Activated T-helper 9 cell treated with anti-CD3 and anti-CD28 coated beads, Interleukin-2, amount 50 U/mL, for 16 hours (primary cell): ENCODE results near the gene ARID1B.

ENCODE experiments used
- DNase-seq: peaks from one replicate; pipeline ENCODE4 v3.0.0-alpha.2; 2020; ENCODE audit warnings: low read depth

Gene ARID1B

DNA sequence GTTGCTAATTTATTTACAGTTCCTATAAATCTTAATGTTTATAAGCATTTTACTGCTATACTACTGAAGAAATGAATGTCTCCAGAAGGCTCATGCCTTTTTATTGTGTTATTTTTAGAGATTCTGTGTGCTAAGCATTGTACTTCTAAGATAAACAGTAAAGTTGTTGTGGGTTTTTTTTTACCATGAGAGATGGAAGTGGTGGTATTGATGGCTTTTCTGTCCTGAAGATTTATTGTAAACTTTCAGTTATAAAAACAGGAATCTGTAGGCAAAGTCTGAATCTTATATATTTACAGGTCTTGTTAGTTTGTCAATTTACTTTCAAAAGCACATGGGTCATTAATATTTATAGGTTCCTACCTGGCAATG lies 299.3 kb downstream of the ARID1B start:
- no peak for DNase-seq

DNA sequence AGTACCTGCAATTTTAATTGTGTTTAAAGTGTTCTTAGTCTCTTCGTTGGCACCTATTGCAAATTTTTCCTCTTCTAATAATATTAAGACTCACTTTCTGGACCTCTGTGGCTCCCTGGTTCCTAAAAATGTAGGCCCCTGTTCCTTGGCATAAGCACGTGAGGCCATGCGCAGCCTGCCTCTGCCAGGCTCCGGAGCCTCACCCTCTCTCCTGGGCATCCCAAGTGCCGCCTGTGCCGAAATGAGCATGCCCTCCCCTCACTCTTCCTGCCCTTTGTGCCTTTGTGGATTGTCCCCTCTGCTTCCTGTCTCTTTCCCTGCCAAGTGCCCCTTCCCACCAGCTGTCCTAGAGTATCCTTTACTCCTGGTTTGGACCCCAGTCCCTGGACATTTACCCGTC lies 300.1 kb downstream of the ARID1B start:
- DNase-seq: no peak

DNA sequence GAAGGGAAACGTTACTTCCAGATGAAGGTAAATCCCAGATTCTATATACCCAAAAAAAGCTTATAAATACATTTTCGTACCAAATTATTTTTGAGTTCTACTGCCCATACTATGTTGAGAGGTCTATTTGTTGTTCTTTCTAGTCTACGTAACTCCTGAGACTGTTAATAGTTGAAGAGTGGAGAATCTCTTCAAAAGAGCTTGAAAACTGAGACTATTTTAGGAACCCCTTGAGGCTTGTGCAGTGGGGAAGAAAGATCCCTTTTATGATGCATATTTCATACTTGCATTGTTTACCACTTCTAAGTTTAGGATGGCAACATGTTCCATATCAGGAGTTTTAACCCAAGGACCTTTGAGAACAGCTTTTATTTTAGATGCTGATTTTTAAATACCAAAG lies 301.1 kb downstream of the ARID1B start:
- no peak for DNase-seq

DNA sequence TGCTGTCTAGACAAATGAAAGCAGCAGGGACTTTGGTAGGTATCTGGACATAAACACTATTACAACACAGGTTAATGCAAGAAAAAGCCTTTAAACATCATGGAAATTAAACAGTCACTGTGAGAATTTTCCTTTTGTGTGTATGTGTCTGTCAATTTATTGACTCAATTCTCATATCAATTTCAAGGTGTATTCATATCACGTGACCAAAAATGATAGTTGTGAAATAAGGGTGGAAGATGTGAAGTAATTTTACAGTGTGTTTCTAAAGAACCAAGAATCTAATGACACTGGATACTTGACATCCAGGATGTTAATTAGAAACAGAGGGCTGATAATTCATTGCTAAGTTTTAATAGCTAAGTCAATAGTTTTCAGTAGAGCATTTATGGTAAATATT lies 302.1 kb downstream of the ARID1B start:
- DNase-seq: no peak

DNA sequence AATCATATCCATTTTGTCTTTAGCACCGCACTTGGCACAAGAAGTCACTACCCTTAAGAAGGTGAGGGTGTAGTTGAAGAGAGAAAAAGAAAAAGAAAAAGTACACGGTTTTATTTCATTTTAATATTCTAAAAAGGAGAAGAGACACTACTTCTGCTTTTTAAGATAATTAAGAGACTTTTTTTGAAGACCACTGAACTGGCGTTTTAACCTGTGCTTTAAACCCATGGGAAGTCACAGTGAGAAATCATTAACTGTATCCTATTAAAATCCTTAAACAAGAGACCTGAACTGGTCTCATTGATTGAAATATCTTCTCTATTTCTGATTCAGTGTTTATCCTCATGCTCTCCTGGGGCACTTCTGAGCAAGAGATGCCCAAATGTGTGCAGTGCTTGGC lies 302.6 kb downstream of the ARID1B start:
- no peak for DNase-seq

DNA sequence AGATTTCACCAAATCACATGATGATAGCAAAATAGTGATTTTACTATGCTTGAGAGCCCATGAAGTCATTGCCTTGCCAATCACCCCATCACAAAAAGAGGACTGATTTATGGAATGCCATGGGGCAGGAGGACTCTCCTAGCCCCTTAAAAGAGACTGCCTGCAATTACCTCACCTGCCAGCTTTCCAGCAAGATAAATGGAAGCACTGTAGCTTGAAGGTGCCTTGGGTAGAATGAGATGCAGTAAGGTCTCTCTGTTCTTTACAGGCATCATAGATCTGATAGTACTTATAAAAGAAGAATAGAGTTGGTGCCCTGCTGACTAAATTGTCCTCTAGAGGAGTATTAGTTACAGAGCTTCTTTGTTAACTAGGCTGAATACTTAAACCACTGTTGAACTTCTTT lies 303.8 kb downstream of the ARID1B start:
- no peak for DNase-seq

DNA sequence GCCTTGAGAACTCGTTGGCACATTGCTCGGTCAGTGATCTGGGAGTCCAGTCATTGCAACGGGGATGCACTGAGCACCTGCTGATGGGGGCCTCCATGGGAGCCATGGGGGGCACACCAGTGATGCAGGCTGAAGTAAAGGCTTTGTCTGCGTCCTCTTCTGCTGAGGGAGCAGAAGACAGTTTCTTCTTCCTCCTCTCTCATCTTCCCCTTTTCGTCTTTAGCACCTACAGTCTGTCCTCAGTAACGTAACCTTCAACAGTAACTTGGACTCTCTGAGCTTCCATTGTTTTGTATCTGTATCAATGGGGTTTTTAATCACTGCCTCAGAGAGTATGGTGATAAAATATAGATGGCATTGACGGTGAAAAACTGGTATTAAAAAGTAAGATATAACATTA lies 306.2 kb downstream of the ARID1B start:
- DNase-seq: no peak

DNA sequence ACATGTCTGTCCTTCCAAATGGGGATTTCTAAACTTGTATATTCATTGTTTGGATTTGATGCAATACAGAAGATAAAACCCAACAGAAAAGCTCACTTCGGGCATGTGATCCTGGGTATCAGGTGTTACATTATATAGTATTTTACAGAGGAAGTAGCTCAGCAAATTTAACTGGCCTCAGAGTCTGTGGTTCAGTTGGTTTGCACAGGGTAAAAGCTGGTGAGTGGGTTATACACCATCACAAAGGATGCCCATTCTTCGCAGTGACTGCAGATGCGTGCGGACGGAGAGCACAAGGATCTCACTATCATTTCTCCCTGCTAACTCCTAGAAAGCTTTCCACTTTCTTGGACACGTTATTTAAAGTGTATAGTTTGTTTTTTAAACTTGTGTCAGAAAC lies 309.5 kb downstream of the ARID1B start:
- DNase-seq: no peak

DNA sequence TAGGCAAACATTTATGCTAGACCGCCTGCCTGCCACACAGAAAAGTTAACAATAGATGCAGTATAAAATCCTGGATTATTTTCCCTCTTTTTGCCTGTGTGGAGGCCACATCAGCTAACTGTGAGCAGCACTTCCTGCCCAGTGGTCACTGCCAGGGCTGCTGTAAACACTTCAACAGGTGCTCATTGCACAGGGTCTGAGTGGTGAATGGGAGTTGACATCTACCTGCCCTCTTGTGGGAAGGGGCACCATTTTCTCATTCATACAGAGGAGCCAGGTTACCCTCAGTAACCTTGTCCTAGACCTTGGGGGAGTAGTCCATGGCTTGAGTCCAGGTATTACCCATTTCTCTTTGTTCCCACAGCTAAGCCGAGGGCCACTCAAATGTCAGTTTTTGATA lies 310.8 kb downstream of the ARID1B start:
- DNase-seq: no peak

DNA sequence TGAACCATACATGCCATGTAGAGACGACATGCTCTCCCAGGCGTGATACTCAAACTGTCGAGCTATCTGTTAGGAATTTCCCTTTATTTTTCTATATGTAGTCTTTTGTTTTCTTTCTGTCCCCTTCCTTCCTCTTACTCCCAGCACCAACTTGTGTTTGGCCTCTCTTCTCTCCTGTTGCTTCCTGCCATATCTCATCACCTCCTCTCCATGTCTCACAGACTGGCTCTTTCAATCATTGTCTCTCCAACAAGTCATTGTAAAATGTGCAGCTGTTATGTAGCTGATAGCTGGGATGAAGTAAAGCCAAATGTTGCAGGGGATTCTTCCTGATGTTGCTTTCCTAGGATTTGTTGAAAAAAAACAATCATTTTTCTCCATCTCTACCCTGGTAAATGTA lies 311.7 kb downstream of the ARID1B start:
- DNase-seq: no peak

DNA sequence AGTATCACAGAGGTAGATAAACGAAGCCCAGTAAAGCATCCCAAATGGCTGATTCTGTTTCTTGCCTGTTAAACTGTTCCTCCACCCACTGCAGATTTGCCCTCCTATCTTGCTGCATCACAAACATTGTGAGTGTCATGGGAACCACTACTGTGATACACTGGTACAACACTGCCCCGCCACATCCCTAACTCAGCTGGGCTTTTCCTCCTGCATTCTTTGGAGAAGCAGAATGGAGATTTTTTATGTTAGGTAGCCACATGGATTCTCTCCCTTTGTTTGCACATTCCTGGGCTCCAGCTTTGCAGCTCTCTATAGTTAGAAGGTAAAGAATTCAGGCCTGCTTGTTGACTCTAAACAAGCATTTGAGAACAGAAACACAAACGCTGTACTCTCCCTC lies 312.1 kb downstream of the ARID1B start:
- DNase-seq: no peak

DNA sequence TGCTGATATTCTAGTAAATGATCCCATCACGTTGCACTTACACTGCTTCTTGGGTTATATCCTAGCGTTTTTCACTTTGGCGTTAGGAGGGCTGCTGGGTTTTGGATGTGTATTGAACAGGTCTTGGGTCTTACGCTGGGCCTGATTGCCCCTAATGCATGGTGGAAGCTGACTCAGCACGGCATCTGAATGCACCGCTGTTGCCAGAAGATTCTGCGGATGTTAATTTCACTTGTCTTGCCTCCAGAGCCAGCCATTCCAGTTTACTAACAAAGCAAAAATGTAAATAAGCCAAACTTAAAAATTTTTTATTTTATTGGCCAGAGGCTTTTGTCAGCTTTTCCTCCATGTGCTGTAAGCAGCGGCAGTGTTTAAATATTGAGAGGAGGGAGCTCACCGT lies 312.7 kb downstream of the ARID1B start:
- DNase-seq: no peak

DNA sequence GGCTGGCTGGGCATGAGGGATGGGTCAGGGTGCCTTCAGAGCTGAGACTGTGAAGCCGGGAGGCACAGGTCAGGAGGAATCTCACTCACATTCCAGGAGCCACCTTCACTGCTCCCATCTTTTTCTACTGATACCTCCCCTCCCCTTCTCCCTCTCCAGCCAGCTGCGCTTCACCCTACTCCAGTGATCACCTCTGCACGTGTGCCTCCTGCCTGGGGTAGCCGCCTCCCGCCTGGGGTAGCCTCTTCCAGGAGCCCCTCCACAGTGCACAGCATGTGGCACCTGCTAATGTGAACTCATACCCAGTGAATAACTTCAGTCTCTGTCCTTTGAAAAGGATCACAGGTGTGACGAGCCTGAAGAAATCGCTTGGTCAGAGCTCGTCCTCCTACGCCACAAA lies 313.6 kb downstream of the ARID1B start:
- DNase-seq: no peak

DNA sequence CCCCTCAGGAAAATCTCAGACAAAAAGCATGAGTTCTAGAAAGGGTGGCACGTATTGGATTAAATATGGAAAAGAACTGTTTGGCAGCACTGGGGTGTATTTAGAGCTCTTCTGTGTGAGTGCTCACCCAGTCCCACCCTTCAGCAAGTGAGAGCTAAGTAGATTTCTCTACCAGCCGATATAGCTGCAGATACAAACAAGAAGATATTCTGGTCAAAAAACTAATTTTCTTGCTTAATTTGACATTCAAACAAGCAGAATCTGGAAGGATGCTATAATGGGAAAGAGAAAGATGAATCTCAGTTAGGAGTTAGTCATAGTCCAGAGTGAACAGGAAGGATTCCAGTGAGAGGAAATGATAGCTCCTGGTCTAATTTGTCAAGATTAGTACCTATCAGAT lies 314.1 kb downstream of the ARID1B start:
- no peak for DNase-seq

DNA sequence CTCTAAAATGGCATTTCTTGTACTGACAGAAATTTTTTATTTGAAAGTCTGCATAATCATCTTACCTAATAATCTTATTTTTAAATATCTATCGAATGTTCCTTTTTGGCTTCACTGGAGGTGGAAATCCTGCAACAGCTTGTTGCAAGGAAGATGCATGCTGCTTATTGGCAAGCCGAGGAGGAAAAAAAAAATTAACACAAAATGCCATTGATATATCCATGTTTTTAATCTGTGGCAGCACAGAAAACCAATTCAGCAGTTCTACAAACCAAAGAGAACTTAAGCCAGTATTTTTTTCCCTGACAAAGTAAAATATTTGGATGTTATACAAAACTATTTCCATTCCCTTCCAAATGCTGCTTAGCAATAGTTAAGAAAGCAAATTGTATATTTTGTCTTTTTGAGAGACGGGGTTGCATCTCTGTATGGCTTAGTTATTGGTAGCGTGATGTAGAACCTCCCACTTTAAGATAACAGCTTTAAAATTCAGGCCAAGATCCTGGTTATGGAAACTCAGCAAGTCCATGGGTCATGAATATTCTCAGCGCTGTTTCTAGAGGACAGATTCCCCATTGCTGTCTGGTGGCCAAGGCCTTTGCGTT lies 314.8 kb downstream of the ARID1B start:
- DNase-seq: no peak

DNA sequence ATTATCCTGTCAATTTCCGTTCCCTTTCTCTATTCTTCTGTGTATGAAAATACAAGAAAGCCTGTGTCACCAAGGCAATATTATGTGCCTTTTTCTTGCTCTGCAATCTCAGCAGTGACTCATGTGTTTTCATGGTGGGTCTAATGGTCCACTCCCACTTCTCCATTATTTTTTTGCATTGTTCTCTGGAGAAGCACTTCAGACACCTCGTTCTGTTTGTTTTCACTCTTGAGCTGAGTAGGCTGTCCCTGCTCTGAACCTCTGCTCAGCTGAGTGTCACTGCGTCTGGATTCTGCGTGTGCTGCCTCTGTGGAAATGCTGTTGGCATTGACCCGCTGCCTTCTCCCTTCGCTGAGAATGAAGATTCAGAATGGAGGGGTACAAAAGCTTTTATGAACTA lies 315.6 kb downstream of the ARID1B start:
- no peak for DNase-seq

DNA sequence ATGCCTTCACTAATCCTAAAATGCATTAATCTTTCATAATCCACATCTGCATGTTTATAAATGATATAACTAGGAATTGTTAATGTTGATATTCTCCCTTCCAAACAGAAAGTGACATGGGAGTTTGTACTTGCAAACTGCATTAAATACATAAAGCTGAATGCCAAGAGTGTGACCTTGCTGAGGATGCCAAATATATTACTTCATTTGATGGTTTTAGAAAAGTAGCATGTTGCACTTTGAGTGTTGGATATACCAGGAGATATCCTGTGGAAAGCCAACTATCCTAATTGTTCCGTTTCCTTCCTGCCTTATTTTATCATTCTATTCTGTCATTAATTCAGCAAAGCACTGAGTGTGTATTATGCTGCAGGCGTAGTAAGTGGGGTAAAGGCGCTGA lies 316.4 kb downstream of the ARID1B start:
- no peak for DNase-seq

DNA sequence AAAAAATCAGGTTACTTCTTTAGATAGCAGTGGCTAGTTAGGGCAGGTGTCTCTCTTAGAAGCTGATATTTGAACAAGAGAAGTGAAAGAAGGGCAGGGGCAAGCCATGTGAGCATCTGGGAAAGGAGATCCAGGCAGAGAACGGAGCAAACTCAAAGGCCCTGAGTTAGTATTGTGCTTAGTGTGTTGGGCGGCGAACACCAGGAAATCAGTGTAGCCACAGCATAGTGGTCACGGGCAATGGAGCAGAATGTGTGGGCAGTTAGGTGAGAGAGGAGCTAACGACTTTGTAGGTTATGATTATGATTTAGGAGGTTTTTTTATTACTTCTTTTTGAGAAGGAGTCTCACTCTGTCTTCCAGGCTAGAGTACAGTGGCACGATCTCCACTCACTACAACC lies 316.9 kb downstream of the ARID1B start:
- DNase-seq: no peak

DNA sequence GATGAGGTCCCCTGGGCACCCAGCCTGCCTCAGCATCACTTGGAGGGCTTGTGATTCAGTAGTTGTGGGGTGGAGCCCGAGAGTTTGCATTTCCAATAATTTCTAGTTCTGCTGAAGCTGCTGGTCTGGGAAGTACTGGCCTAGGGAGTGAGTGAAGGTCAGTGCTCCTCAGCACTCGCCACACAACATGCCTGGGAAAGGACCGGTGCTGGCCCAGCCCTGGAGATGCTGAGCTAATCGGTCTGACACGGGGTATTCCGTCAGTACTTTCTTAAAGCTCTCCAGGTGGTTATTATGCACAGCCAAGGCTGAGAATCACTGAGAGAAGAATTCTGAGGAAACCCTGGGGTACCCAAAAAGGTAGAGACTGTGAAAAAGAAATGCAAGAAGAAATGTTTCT lies 317.9 kb downstream of the ARID1B start:
- no peak for DNase-seq

DNA sequence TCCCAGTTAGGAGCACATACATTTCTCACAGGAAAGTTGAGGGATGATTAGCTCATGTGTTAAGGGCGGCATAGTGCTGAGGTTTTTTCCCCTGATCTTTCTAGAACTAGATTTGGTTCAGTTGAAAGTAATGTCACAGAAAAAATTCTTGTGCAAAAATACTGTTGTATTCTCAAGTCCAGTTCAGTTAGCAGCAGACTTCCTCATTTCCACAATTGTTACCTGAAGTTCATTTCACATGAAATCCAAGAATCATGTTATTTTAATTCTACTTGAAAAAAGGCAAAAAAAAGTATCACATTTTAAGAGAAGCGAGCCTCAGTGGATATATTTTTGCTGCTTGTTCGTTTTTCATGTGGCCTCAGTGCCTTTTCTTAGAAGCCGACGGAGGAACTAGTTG lies 318.4 kb downstream of the ARID1B start:
- DNase-seq: no peak

DNA sequence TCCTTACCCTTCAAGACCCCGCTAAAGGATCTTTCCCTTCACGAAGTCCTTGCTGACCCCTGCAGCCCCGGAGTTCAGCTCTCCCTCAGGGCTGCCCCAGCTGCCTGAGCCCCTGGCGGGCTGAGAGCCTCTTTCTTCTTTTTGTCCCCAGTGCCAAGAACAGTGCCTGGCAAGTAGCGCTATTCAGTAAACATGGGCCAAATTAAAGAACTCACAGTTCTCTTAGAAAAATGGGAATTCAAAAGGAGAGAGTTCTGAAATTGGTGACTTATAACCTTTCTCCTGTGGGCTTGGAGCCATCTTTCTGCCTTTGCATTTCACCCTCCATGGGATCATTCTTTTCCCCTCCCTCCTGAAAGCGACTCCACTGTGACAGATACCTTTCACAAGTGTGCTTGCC lies 318.9 kb downstream of the ARID1B start:
- no peak for DNase-seq

DNA sequence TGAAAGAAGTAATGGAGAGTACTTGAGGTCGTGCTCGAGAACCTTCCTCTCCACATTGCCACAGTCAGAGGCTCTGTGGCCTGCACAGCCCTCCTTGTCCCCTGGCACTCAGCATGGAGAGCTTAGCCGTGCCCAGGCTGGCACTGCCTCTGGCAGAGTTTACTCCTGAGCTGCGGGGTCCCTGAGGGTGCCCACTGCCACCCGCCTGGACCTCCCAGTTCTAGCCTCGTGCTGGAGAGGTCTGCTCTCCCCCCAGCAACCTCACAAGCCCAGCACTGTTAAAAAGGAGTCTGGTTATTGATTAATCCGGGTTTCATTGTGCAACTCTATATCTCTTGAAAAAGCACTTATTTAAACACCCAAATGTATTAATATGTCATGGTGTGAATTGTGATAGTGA lies 319.3 kb downstream of the ARID1B start:
- DNase-seq: no peak

DNA sequence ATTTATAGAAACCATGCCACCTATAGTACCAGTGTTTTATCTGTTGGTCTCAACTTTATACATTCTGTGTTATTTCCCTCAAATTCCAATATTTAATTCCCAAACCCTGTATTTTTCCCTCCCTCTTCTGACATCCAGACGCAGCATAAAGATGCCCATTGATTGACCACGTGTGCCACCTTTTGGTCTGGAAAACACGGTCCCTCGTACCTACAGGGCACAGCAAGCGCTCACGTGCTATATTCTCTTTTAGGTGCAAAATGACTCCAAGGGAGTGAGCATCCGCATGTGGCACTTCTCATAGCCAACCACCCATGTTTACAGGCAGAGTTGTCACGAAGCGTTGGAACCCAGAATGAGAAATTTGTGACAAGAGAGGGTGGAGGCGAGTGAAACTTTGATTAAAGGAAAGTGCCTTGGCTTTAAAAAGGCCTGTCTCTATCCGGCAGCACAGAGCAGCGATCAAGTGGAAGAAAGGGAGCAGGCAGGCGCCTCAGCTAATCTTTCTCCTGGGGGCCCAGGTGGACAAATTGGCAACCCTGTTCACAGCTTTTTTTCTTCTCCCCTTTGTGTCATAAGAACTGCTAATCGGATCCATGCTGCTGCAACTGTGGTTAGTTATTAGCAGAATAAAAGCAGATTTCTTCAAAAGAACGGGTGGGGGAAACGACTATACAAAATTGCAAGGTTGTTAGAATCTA lies 320.2 kb downstream of the ARID1B start:
- no peak for DNase-seq

DNA sequence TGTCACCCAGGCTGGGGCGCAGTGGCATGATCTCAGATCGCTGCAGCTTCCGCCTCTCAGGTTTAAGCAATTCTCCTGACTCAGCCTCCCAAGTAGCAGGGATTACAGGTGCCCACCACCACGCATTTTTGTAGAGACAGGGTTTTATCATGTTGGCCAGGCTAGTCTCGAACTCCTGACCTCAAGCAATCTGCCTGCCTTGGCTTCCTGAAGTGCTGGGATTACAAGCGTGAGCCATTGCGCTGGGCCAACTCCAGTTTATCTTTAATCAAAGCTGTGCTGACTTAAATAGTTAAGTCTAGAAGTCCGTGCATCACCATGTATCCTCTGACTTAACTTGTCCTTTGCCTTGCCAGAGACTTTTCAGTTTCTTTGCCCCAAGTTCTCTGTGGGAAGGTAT lies 321.8 kb downstream of the ARID1B start:
- DNase-seq: no peak
